ENCODE results near the gene ITGAE. TPM values are rescaled to one million over a fixed set of nuclear protein-coding genes. Genes with fewer than 3 reads are reported as not detected.
"Not testable (repeated sequence)": the region's sequence is repeated elsewhere in the genome, so short reads cannot be mapped to it uniquely, and the experiment has no call there.

ITGAE gene
- total RNA-seq, 1 donor from 2014 or later: 19.8 TPM

GRCh38 chr17:3761918-3762380 is 39.0 kb downstream of the ITGAE start:
- DNase-seq (ENCODE audit: low spot score): no peak

GRCh38 chr17:3761036-3761917 is 39.7 kb downstream of the ITGAE start:
- no peak for DNase-seq (ENCODE audit: low spot score)

- no peak for DNase-seq (ENCODE audit: low spot score)
Observed at GRCh38 chr17:3759597-3760216, 41.3 kb downstream of the ITGAE start.

GRCh38 chr17:3755335-3756030 is 45.5 kb downstream of the ITGAE start:
- no peak for DNase-seq (ENCODE audit: low spot score)

GRCh38 chr17:3754458-3755334 is 46.3 kb downstream of the ITGAE start:
- DNase-seq (ENCODE audit: low spot score): peak; percentile 91

- no peak for DNase-seq (ENCODE audit: low spot score)
Observed at GRCh38 chr17:3754066-3754457, 46.9 kb downstream of the ITGAE start.

- no peak for DNase-seq (ENCODE audit: low spot score)
Observed at GRCh38 chr17:3753624-3754023, 47.4 kb downstream of the ITGAE start.

- no peak for DNase-seq (ENCODE audit: low spot score)
Observed at GRCh38 chr17:3751836-3752235, 49.2 kb downstream of the ITGAE start.

- no peak for DNase-seq (ENCODE audit: low spot score)
Observed at GRCh38 chr17:3750926-3751325, 50.1 kb downstream of the ITGAE start.

GRCh38 chr17:3750296-3750695 is 50.7 kb downstream of the ITGAE start:
- no peak for DNase-seq (ENCODE audit: low spot score)

- DNase-seq (ENCODE audit: low spot score): no peak
Observed at GRCh38 chr17:3748576-3748975, 52.4 kb downstream of the ITGAE start.

- no peak for DNase-seq (ENCODE audit: low spot score)
Observed at GRCh38 chr17:3747805-3748204, 53.2 kb downstream of the ITGAE start.

- no peak for DNase-seq (ENCODE audit: low spot score)
Observed at GRCh38 chr17:3745071-3745470, 55.9 kb downstream of the ITGAE start.

GRCh38 chr17:3744014-3744413 is 57.0 kb downstream of the ITGAE start:
- no peak for DNase-seq (ENCODE audit: low spot score)

- DNase-seq (ENCODE audit: low spot score): no peak
Observed at GRCh38 chr17:3740611-3741073, 60.3 kb downstream of the ITGAE start.

GRCh38 chr17:3739422-3740124 is 61.4 kb downstream of the ITGAE start:
- DNase-seq (ENCODE audit: low spot score): no peak

GRCh38 chr17:3738562-3739295 is 62.3 kb downstream of the ITGAE start:
- no peak for DNase-seq (ENCODE audit: low spot score)

GRCh38 chr17:3735515-3735914 is 65.5 kb downstream of the ITGAE start:
- DNase-seq (ENCODE audit: low spot score): no peak

- DNase-seq (ENCODE audit: low spot score): not testable (repeated sequence)
Observed at GRCh38 chr17:3734911-3735276, 66.1 kb downstream of the ITGAE start.

GRCh38 chr17:3732210-3732621 is 68.8 kb downstream of the ITGAE start:
- no peak for DNase-seq (ENCODE audit: low spot score)
